NCI-H187 treated with DMSO at 0.1 percent for 48 hours (cell line): ENCODE results near the gene MB21D2.

Experiments
- DNase-seq: peaks from one replicate; lab custom pipeline; 2025; lab: John Stamatoyannopoulos, UW

The MB21D2 gene

DNA sequence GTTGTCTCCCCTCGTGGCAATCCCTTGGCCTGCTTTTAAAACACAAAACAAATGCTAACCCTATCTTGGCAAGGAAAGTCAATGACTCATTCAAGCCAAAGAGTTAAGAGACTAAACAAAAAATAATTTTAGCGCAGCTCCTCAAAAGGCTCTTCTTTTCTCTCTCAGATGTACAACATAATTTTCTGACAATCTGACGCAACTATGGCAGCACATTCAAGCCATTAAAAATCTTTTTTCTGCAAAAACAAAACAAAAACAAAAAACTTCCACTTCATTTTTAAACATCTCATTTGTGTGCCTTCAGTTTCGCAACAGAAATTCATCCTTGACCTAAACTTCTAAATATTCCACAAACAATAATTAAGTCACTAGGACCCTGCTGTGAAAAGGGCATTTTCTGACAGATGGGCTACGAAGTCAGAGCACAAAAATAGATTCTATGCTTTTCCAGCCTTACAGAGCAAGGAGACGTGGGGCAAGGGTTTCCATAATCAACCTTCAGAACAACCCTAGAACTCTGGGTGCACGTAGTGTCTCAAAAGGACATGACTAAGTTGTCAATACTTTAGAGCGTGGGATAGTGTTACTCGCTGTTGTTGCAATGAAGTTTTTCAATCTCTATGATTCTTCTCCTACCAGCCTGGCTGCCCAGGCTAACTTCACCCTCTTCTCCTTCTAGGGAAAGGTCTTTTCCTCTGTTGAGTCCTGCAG lies 84.3 kb downstream of the MB21D2 start:
- no peak for DNase-seq

DNA sequence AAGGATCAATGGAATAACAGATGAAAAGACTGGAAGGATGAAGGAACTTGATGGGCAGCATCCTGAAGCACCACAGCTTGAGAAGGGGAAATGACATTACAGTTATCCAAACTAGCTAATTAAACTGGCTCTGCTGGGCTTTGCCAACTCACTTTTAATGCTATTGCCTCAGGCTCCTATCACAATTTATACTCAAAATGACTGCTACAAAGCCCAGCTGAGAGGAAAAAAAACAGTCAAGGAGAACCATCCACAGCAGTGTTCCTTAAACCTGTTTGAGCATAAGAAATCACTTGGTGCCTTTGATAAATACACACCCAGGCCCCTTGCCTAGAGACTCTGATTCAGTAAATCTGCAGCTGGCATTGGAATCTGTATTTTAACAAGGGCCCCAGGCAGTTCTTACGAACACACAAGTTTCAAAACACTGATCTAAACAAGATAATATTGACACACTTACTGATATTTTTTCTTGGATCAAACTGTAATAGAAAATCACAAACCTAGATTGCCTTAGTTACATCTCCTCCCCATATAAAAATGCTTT lies 85.8 kb downstream of the MB21D2 start:
- DNase-seq: no peak

DNA sequence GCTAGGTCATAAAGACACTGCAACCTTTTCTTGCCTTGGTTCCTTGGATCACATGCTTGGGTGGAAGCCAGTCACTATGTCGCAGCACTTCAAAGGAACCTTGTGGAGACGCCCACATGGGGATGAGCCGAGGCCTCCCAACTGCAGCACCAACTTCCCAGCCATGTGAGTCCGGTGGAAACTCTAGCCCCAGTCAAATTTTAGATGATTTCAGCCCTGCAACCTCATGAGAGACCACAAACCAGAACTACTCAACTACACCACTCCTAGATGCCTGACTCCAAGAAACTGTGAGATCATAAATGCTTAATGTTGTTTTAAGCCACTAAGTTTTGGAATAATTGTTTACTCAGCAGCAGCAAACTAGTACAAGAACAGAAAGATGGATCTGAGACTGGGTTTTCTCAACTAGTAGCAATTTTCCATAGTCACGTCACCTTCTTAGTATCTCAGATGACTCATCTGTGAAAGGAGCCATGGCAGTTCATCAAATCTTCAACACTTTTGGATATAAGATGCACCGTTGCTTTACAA lies 86.5 kb downstream of the MB21D2 start:
- DNase-seq: no peak

DNA sequence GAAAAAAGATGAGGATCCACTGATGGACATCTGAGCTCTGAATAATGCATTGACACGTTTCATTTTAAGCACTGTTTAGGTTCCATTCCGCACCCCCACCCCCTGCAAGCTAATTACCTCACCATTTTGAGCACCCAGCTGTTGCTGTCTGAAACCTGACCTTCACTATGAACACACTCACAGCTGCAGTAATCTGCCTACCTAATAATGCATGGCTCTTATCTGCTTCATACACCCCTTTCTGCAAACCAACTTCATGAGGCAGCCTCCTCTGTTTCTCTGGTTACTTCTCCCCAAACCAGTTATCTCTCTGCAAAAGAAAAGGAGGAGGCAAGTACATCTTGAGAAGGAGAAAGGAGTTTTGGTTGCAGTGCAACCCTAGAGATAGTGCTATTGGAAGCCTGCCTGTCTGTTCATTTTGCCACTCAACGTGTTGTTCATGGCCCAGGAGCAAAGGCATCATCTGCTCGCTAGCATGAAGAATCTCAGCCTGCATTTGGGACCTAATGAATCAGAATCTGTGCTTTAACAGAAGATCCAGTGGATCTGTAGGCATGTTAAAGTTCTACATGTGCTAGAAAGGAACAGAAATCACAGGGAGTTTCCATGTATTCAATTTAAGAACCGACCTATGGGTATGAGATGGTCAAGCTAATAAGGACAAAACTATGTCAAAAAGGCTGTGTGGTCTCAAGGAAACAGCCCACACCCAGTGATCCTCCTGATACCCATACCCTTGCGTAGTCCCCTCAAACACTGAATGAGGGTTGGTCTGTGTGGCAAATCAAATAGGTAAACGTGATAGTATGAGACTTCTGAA lies 87.2 kb downstream of the MB21D2 start:
- no peak for DNase-seq

DNA sequence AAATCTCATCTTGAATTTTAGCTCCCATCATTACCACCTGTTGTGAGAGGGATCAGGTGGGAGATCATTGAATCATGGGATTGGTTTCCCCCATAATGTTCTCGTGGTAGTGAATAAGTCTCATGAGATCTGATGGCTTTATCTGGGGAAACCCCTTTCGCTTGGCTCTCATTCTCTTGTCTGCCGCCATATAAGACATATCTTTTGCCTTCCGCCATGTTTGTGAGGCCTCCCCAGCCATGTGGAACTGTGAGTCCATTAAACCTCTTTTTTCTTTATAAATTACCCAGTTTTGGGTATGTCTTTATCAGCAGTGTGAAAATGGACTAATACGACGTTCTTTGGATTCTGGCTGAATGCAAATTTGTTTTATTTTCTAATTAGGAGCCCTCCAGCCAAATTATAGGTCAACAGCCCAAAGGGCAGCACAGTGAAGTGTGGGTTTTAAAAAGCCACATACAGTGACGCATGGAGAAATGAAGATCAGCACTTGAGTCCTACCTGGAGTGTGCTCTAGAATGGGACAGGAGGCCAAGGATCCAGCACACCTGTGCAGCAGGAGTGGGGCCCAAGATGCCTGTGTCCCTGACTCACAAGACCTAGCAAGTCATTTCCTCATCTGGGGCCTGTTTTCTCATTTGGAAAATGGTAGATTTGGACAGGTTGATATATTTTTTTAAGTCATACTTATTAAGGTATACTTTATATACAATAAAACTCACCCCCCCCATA lies 89.6 kb downstream of the MB21D2 start:
- no peak for DNase-seq

- no peak for DNase-seq
Measured at GRCh38 chr3:192827208-192827607, 90.4 kb downstream of the MB21D2 start.

GRCh38 chr3:192826214-192827006 lies 91.2 kb downstream of the MB21D2 start:
- no peak for DNase-seq

GRCh38 chr3:192825657-192826200 lies 91.9 kb downstream of the MB21D2 start:
- no peak for DNase-seq

- no peak for DNase-seq
Measured at GRCh38 chr3:192825216-192825615, 92.4 kb downstream of the MB21D2 start.

DNA sequence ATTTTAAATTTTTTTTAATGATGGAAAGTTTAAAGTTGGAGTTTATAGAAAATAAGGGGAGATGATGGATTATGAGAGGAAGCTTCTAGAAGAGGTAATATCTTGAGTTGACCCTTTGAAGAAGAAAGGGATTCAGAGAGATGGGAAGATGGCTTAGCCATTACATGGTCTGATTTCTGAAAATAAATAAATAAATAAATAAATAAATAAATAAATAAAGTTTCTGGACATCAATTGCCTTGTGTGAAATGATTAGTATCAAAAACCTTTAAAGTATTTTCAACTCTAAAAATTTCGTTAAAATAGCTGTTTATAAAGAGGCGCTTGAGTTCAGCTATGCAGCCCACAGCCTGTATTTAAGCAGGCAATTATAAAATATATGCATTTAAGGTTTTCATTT lies 93.3 kb downstream of the MB21D2 start:
- DNase-seq: no peak

DNA sequence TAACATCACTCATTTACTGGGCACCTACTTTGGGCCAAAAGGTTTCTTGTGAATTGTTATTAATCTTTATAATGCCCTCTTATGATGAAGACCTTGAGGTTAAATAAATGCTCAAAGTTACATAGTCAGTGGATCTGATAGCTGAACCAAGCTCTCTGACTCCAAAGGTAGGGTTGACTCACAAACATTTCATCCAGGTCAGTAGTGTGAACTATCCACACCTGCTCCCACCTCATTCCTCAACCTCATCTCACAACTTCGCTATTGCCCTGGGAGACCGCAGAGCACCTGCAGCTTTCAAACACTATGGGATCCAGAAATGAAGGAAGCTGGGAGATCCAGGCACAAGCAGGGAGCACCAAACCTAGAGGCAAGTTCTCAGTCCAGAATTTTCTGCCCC lies 96.5 kb downstream of the MB21D2 start:
- DNase-seq: no peak

DNA sequence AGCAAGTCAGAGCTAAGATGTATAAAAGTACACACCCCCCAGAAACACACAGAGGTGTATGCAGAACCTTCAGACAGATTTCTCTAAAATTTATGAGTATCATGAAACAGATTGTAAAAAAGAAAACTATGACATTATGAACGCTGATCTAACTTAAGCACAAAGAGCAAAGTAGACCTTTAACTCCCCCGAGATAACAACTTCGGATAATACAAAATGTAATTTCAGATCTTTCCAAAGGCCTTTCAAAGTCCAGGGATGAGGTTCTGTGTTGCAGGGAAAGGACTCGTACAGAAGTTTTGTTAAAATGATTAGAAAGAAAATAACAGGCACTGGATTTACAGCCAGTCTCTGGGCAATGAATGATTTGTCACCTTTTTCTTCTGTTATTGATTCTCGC lies 97.5 kb downstream of the MB21D2 start:
- DNase-seq: no peak

DNA sequence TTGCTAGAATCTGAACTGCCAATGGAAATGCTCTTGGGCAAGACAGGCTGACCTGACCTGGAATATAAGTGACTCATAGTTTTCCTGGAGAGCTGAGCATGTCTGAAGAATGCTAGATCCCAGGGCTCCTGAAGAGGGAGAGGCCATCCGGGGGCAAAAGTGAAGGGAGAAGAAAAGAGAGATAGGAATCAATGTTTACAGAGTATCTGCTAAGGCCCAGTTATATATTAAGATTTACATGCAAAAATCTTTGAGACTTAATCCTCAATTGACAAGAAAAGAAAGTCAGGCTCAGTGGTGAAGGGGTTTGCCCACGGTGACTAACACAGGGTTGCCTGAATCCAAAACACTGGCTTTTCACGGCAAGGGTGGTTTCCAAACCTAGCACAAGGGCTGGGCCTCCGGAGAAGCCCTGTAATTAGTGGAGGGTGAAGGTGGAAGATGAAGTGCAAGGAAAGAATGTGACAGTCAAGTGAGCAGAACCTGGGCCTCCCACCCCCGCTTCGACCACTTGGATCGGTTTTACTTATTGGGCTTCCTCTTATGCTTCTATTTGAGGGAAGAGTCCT lies 98.6 kb downstream of the MB21D2 start:
- no peak for DNase-seq

GRCh38 chr3:192818126-192818525 lies 99.5 kb downstream of the MB21D2 start:
- DNase-seq: no peak

DNA sequence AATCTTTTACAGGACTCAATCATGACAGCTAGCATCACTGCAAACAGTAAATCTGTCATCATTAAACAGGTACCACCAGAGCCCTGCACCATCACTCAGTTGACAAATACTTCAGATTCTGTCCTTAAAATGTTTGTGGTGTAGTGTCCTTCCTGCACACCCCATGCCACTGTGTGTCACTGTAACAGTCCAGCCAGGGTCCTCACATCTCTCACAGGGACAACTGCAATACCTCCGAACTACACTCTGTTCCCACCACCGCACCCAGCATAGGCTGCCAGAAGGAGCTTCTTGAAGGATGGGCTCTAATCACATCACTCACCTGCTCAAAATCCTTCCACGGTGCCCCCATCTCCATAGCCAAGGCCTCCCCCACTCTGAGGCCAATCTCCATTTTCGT lies 100.2 kb downstream of the MB21D2 start:
- no peak for DNase-seq

- DNase-seq: no peak
Measured at GRCh38 chr3:192817053-192817452, 100.6 kb downstream of the MB21D2 start.

- no peak for DNase-seq
Measured at GRCh38 chr3:192816351-192816750, 101.3 kb downstream of the MB21D2 start.

GRCh38 chr3:192812743-192813383 lies 104.8 kb downstream of the MB21D2 start:
- no peak for DNase-seq

- no peak for DNase-seq
Measured at GRCh38 chr3:192805711-192806110, 111.9 kb downstream of the MB21D2 start.

GRCh38 chr3:192804502-192804901 lies 113.2 kb downstream of the MB21D2 start:
- no peak for DNase-seq
